Uterus (tissue), 4 donors: ENCODE data around the gene PROB1. TPM values are rescaled to one million over a fixed set of nuclear protein-coding genes. Genes with fewer than 3 reads are reported as not detected.

Experiments
- DNase-seq, 2 donors: peaks; one replicate each; pipeline ENCODE4 v3.0.0-alpha.2; 2019 to 2020
- H3K27ac ChIP-seq, 2 donors: fragments of 200-600 bp; sonication (generic); 1 replicate in 1 of 2; 2 replicates in 1 of 2; pipeline ENCODE4 v1.5.1; 2016 to 2018
- H3K27me3 ChIP-seq, 2 donors: fragments of 200-600 bp; sonication (generic); one replicate each; pipeline ENCODE4 v1.5.1; 2018 to 2019; ENCODE audit warnings: control low read depth in 1 of 2
- H3K36me3 ChIP-seq, 2 donors: fragments of 200-600 bp; sonication (generic); one replicate each; pipeline ENCODE4 v1.5.1; 2019; ENCODE audit warnings: control low read depth in 1 of 2
- H3K4me1 ChIP-seq, 2 donors: fragments of 200-600 bp; sonication (generic); one replicate each; pipeline ENCODE4 v1.5.1; 2018 to 2019; ENCODE audit warnings: control low read depth in 1 of 2
- H3K4me3 ChIP-seq, 2 donors: fragments of 200-600 bp; sonication (generic); 1 replicate in 1 of 2; 2 replicates in 1 of 2; pipeline ENCODE4 v1.5.1; 2018 to 2019; ENCODE audit warnings: mild to moderate bottlenecking in 1 of 2
- H3K9me3 ChIP-seq, 2 donors: fragments of 200-600 bp; sonication (generic); one replicate each; pipeline ENCODE4 v1.5.1; 2019; ENCODE audit warnings: control low read depth in 1 of 2
- POLR2A ChIP-seq, 2 donors: fragments of 450-650 bp; IDR thresholded peaks; one replicate each; pipeline ENCODE4 v1.6.1; 2016; ENCODE audit warnings: antibody characterized with exemption in 2 of 2, mild to moderate bottlenecking in 1 of 2, moderate library complexity in 1 of 2
- intact Hi-C: fragments of 100-400 bp; cut with DNase I; formaldehyde crosslinking; loops from one replicate; pipeline ENCODE4 v1.15.1; 2023; ENCODE audit warnings: low total_unique reads
- total RNA-seq, 4 donors: library from RNA; depleted of rRNA in 3 of 4; stranded (reverse); fragments of >200 nt in 3 of 4; gene quantifications; one replicate each; pipeline versions ENCODE4 v1.1.0 to v1.2.4, GENCODE V29; 2014 to 2023
- TF ChIP-seq, protein P1 (sequence below), 4 experiments: fragments of 200-600 bp in 2 of 4; fragments of 450-650 bp in 2 of 4; sonication (generic) in 2 of 4; IDR thresholded peaks; one replicate each; pipeline ENCODE4 v1.5.1; 2016 to 2019; ENCODE audit warnings: antibody characterized with exemption in 4 of 4, mild to moderate bottlenecking in 2 of 4, moderate library complexity in 1 of 4
- donor health status: DM: yes; HTN: yes; CAD: no.

PROB1 gene
- total RNA-seq, 4 donors from 2014 or later: 1.5 to 8.3 (median 1.7) TPM; not detected in 1

GRCh38 chr5:139385061-139386049 lies 9.5 kb downstream of the PROB1 start:
- no peak for TF ChIP-seq POLR2A (IDR thresholded peaks at IDR 0.05)
- TF ChIP-seq, protein P1, sequence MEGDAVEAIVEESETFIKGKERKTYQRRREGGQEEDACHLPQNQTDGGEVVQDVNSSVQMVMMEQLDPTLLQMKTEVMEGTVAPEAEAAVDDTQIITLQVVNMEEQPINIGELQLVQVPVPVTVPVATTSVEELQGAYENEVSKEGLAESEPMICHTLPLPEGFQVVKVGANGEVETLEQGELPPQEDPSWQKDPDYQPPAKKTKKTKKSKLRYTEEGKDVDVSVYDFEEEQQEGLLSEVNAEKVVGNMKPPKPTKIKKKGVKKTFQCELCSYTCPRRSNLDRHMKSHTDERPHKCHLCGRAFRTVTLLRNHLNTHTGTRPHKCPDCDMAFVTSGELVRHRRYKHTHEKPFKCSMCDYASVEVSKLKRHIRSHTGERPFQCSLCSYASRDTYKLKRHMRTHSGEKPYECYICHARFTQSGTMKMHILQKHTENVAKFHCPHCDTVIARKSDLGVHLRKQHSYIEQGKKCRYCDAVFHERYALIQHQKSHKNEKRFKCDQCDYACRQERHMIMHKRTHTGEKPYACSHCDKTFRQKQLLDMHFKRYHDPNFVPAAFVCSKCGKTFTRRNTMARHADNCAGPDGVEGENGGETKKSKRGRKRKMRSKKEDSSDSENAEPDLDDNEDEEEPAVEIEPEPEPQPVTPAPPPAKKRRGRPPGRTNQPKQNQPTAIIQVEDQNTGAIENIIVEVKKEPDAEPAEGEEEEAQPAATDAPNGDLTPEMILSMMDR (IDR thresholded peaks at IDR 0.05): peak in 1 of 4 experiments; percentile 31
- intact Hi-C loops: no loop called here
- Histone ChIP-seq H3K27ac (peak overlapping the region; percentile 54 to 68), H3K27me3 (no peaks in the 10 kb centered on the region), H3K4me1 (no peaks in the 10 kb centered on the region), H3K36me3 (no peaks in the 10 kb centered on the region), H3K9me3 (no peaks in the 10 kb centered on the region), H3K4me3 (peak overlapping the region in 1 of 2 donors; percentile 22)
- no peak for DNase-seq

GRCh38 chr5:139384591-139385051 lies 10.3 kb downstream of the PROB1 start:
- Histone ChIP-seq H3K9me3 (no peaks in the 10 kb centered on the region), H3K4me3 (peak overlapping the region in 1 of 2 donors; percentile 22), H3K27me3 (no peaks in the 10 kb centered on the region), H3K36me3 (no peaks in the 10 kb centered on the region), H3K4me1 (no peaks in the 10 kb centered on the region), H3K27ac (peak overlapping the region; percentile 54 to 68)
- intact Hi-C loops: no loop called here
- no peak for DNase-seq
- TF ChIP-seq, protein P1 (IDR thresholded peaks at IDR 0.05): no peak
- TF ChIP-seq POLR2A (IDR thresholded peaks at IDR 0.05): no peak

GRCh38 chr5:139383993-139384590 lies 10.8 kb downstream of the PROB1 start:
- H3K4me1 ChIP-seq: no peaks in the 10 kb centered on the region
- no peak overlapping the region for H3K27ac ChIP-seq
- TF ChIP-seq POLR2A (IDR thresholded peaks at IDR 0.05): no peak
- TF ChIP-seq, protein P1 (IDR thresholded peaks at IDR 0.05): no peak
- no peaks in the 10 kb centered on the region for H3K27me3 ChIP-seq
- H3K9me3 ChIP-seq: no peaks in the 10 kb centered on the region
- DNase-seq: no peak
- intact Hi-C loops: no loop called here
- no peak overlapping the region for H3K4me3 ChIP-seq
- H3K36me3 ChIP-seq: no peaks in the 10 kb centered on the region

- no peak for TF ChIP-seq POLR2A (IDR thresholded peaks at IDR 0.05)
- TF ChIP-seq, protein P1 (IDR thresholded peaks at IDR 0.05): no peak
- DNase-seq: peak in 1 of 2 donors; percentile 3
- Histone ChIP-seq H3K9me3 (no peaks in the 10 kb centered on the region), H3K27me3 (no peaks in the 10 kb centered on the region), H3K4me3 (no peak within 1 kb of the TSS), H3K36me3 (no peaks in the 10 kb centered on the region), H3K27ac (no peak within 1 kb of the TSS), H3K4me1 (no peaks in the 10 kb centered on the region)
- intact Hi-C loops: no loop called here
Observed at GRCh38 chr5:139383275-139383992, 11.5 kb downstream of the PROB1 start, which contains the start of gene SLC23A1. Gene SLC23A1, minus strand, starts transcription at chr5:139383297. Its CDS starts 44 bp downstream, at chr5:139383253.
